ENCODE results near the gene LRRC7. TPM values are rescaled to one million over a fixed set of nuclear protein-coding genes. Genes with fewer than 3 reads are reported as not detected.
A peak's percentile ranks its signal among the peaks of the same experiment; 100 is the strongest.
"Not testable (repeated sequence)": the region's sequence is repeated elsewhere in the genome, so short reads cannot be mapped to it uniquely, and the experiment has no call there.

LRRC7 gene
- total and polyA plus RNA-seq, 5 donors from 2014 or later, result 0.07 to 0.15 (median 0.15) TPM; not detected in 2

- H3K27ac ChIP-seq (ENCODE audit: insufficient read depth, low read length, poor library complexity, severe bottlenecking), result no peak overlapping the region
- ATAC-seq (ENCODE audit: low read depth in 2 of 2), result no peak
Measured at GRCh38 chr1:69702085-69702484, 134.4 kb downstream of the LRRC7 start.

DNA sequence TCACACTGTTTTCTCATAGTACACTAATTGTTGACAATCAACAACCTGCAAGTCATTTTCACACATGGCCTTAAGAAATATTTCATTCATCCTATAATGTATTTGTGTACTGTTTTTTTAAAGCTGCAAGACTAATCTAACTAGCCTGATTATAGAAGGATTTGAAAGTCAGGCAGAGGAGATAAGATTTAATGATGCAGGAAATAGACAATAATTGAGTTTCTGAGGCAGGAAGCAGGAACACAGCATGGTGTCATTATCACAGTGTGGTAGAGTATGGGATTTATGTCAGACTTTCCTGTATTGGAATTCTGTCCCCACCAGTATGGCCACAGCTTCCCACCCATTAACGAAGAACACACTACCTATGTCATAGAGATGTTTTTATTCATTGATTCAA is 138.8 kb downstream of the LRRC7 start:
- Mint-ChIP-seq H3K4me3 (no peak overlapping the region), H3K9me3 (peaks cover 0 to 7% (median 2%) of the 10 kb centered on the region in 7 donors), H3K36me3 (no peaks in the 10 kb centered on the region), H3K4me1 (no peaks in the 10 kb centered on the region), H3K27ac (no peak overlapping the region), H3K27me3 (no peaks in the 10 kb centered on the region)
- no peaks in the 10 kb centered on the region for H3K4me1 ChIP-seq (ENCODE audit: control insufficient read depth, insufficient read depth, low read length, poor library complexity, severe bottlenecking)
- DNase-seq (no peak), ATAC-seq (ENCODE audit: low read depth in 2 of 2) (no peak)
- H3K27ac ChIP-seq (ENCODE audit: insufficient read depth, low read length, poor library complexity, severe bottlenecking), result no peak overlapping the region
- no peaks in the 10 kb centered on the region for H3K36me3 ChIP-seq (ENCODE audit: control insufficient read depth, insufficient read depth, low read length)
- H3K27me3 ChIP-seq (ENCODE audit: control insufficient read depth, insufficient read depth, low read length), result no peaks in the 10 kb centered on the region
- H3K9me3 ChIP-seq (ENCODE audit: control insufficient read depth in 2 of 2, low read length in 2 of 2), result no peaks in the 10 kb centered on the region
- no peak overlapping the region for H3K4me3 ChIP-seq (ENCODE audit: low read depth, low read length)

More at GRCh38 chr1:69702085-69702484, 134.4 kb downstream of the LRRC7 start:
- Mint-ChIP-seq H3K27me3 (no peaks in the 10 kb centered on the region), H3K36me3 (no peaks in the 10 kb centered on the region), H3K27ac (no peak overlapping the region), H3K4me1 (no peaks in the 10 kb centered on the region), H3K9me3 (peaks cover 0 to 9% (median 3%) of the 10 kb centered on the region in 7 donors), H3K4me3 (no peak overlapping the region)
- no peak for DNase-seq
- Histone ChIP-seq H3K4me1 (ENCODE audit: control insufficient read depth, insufficient read depth, low read length, poor library complexity, severe bottlenecking) (no peaks in the 10 kb centered on the region), H3K9me3 (ENCODE audit: control insufficient read depth in 2 of 2, low read length in 2 of 2) (no peaks in the 10 kb centered on the region), H3K4me3 (ENCODE audit: low read depth, low read length) (no peak overlapping the region), H3K36me3 (ENCODE audit: control insufficient read depth, insufficient read depth, low read length) (no peaks in the 10 kb centered on the region), H3K27me3 (ENCODE audit: control insufficient read depth, insufficient read depth, low read length) (no peaks in the 10 kb centered on the region)

DNA sequence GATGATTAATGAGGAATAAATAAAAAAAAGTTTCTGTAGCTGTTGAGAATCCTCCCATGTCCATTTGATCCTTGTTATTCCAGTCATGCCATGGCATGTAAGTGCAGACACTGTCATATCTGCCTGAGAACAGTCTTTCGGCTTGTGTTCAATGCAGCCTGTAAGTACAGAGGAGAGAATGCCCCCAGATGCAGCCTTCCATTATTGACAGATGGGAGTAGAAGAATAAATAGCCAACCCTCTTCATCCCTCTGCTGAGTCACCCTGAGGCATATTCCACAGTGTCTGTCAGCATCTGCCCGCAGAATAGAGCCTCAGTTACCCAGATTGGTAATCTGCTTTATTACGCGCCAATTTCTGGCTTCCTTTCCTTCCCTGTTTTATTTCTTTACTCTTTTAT is 139.4 kb downstream of the LRRC7 start:
- Mint-ChIP-seq H3K36me3 (no peaks in the 10 kb centered on the region), H3K27me3 (no peaks in the 10 kb centered on the region), H3K9me3 (peaks cover 0 to 7% (median 2%) of the 10 kb centered on the region in 7 donors), H3K4me3 (no peak overlapping the region), H3K4me1 (no peaks in the 10 kb centered on the region), H3K27ac (no peak overlapping the region)
- ATAC-seq (ENCODE audit: low read depth in 2 of 2), result no peak
- Histone ChIP-seq H3K27ac (ENCODE audit: insufficient read depth, low read length, poor library complexity, severe bottlenecking) (no peak overlapping the region), H3K27me3 (ENCODE audit: control insufficient read depth, insufficient read depth, low read length) (no peaks in the 10 kb centered on the region), H3K9me3 (ENCODE audit: control insufficient read depth in 2 of 2, low read length in 2 of 2) (no peaks in the 10 kb centered on the region), H3K4me3 (ENCODE audit: low read depth, low read length) (no peak overlapping the region), H3K36me3 (ENCODE audit: control insufficient read depth, insufficient read depth, low read length) (no peaks in the 10 kb centered on the region), H3K4me1 (ENCODE audit: control insufficient read depth, insufficient read depth, low read length, poor library complexity, severe bottlenecking) (no peaks in the 10 kb centered on the region)
- no peak for DNase-seq

DNA sequence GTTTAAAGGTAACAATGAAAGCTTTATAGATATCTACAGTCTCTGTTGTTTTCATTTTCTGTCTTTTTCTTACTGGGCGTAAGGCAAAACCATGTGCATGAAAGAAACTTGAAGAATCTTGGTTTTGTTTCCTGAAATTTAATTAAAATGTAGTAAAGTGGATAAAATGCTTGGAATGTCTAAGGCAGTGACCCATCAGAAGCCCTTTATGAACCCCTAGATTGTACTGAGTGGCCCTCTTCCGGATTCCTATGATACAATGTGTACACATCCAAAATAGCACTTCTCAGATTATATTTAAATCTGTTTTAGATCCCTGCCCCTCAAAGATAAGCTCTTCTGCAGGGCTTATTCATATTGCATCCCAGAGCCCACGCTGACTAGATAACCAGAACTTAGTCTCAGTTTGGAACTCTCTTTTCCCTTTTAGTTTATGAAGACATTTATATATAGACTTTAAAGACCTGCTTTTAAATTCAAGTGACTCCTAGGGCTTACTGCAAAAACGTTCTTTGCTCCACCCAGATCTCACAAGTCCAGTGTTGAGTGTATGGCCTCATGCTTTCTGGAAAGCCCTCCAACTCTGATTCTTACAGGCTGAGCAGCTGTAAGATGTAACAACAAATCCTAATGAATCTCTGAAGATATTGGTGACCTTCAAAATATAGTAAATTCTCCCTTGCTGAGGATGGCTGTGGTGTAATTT is 142.9 kb downstream of the LRRC7 start:
- H3K4me3 ChIP-seq (ENCODE audit: low read depth, low read length), result no peak overlapping the region
- H3K27ac Mint-ChIP-seq, result no peak overlapping the region
- no peaks in the 10 kb centered on the region for H3K9me3 ChIP-seq (ENCODE audit: control insufficient read depth in 2 of 2, low read length in 2 of 2)
- peaks cover 0 to 10% (median 3%) of the 10 kb centered on the region in 7 donors for H3K9me3 Mint-ChIP-seq
- H3K4me1 ChIP-seq (ENCODE audit: control insufficient read depth, insufficient read depth, low read length, poor library complexity, severe bottlenecking), result no peaks in the 10 kb centered on the region
- H3K27me3 ChIP-seq (ENCODE audit: control insufficient read depth, insufficient read depth, low read length), result no peaks in the 10 kb centered on the region
- no peak for DNase-seq
- H3K36me3 ChIP-seq (ENCODE audit: control insufficient read depth, insufficient read depth, low read length), result no peaks in the 10 kb centered on the region
- H3K36me3 Mint-ChIP-seq, result no peaks in the 10 kb centered on the region
- no peak overlapping the region for H3K4me3 Mint-ChIP-seq
- no peaks in the 10 kb centered on the region for H3K27me3 Mint-ChIP-seq
- no peaks in the 10 kb centered on the region for H3K4me1 Mint-ChIP-seq
- H3K27ac ChIP-seq (ENCODE audit: insufficient read depth, low read length, poor library complexity, severe bottlenecking), result no peak overlapping the region
- no peak for ATAC-seq (ENCODE audit: low read depth in 2 of 2)

- Mint-ChIP-seq H3K4me3 (no peak overlapping the region), H3K4me1 (no peaks in the 10 kb centered on the region), H3K27ac (no peak overlapping the region), H3K9me3 (peaks cover 0 to 10% (median 3%) of the 10 kb centered on the region in 7 donors), H3K27me3 (no peaks in the 10 kb centered on the region), H3K36me3 (no peaks in the 10 kb centered on the region)
- DNase-seq (no peak), ATAC-seq (ENCODE audit: low read depth in 2 of 2) (no peak)
- no peak overlapping the region for H3K4me3 ChIP-seq (ENCODE audit: low read depth, low read length)
- H3K4me1 ChIP-seq (ENCODE audit: control insufficient read depth, insufficient read depth, low read length, poor library complexity, severe bottlenecking), result no peaks in the 10 kb centered on the region
- H3K27me3 ChIP-seq (ENCODE audit: control insufficient read depth, insufficient read depth, low read length), result no peaks in the 10 kb centered on the region
- H3K9me3 ChIP-seq (ENCODE audit: control insufficient read depth in 2 of 2, low read length in 2 of 2), result no peaks in the 10 kb centered on the region
- H3K36me3 ChIP-seq (ENCODE audit: control insufficient read depth, insufficient read depth, low read length), result no peaks in the 10 kb centered on the region
- no peak overlapping the region for H3K27ac ChIP-seq (ENCODE audit: insufficient read depth, low read length, poor library complexity, severe bottlenecking)
Measured at GRCh38 chr1:69711190-69711930, 143.6 kb downstream of the LRRC7 start.

- not testable (repeated sequence) for H3K4me3 Mint-ChIP-seq; ATAC-seq (ENCODE audit: low read depth in 2 of 2); H3K27me3 Mint-ChIP-seq
Measured at GRCh38 chr1:69717834-69718233, 150.1 kb downstream of the LRRC7 start.

DNA sequence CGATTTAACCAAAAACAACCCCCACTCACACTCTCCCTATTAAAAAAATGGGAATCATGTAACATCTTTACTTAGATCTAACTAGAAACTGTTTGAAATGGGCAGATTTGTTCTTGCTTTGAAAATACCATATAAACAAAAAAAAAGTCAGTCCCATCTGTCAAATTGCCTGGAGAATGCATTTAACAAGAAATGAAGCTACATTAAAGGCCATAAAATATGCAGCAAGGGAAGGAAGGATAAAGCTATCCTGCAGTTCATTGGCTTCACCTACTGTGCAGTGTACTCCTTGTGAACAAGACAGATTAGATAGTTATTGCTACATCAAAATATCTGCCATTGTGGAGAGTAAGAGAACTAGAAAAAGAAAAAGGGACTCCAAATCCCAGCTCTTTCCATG is 160.5 kb downstream of the LRRC7 start:
- H3K36me3 Mint-ChIP-seq, result no peaks in the 10 kb centered on the region
- no peak overlapping the region for H3K27ac Mint-ChIP-seq
- H3K27me3 Mint-ChIP-seq, result no peaks in the 10 kb centered on the region
- Histone ChIP-seq H3K36me3 (ENCODE audit: control insufficient read depth, insufficient read depth, low read length) (no peaks in the 10 kb centered on the region), H3K27me3 (ENCODE audit: control insufficient read depth, insufficient read depth, low read length) (no peaks in the 10 kb centered on the region), H3K9me3 (ENCODE audit: control insufficient read depth in 2 of 2, low read length in 2 of 2) (no peaks in the 10 kb centered on the region), H3K27ac (ENCODE audit: insufficient read depth, low read length, poor library complexity, severe bottlenecking) (no peak overlapping the region), H3K4me1 (ENCODE audit: control insufficient read depth, insufficient read depth, low read length, poor library complexity, severe bottlenecking) (no peaks in the 10 kb centered on the region), H3K4me3 (ENCODE audit: low read depth, low read length) (no peak overlapping the region)
- no peak overlapping the region for H3K4me3 Mint-ChIP-seq
- no peak for DNase-seq
- no peaks in the 10 kb centered on the region for H3K4me1 Mint-ChIP-seq
- no peak for ATAC-seq (ENCODE audit: low read depth in 2 of 2)
- peaks cover 0 to 19% (median 4%) of the 10 kb centered on the region in 7 donors for H3K9me3 Mint-ChIP-seq

More at GRCh38 chr1:69717834-69718233, 150.1 kb downstream of the LRRC7 start:
- not testable (repeated sequence) for H3K27ac ChIP-seq (ENCODE audit: insufficient read depth, low read length, poor library complexity, severe bottlenecking); H3K4me3 ChIP-seq (ENCODE audit: low read depth, low read length); H3K27me3 ChIP-seq (ENCODE audit: control insufficient read depth, insufficient read depth, low read length); H3K4me1 Mint-ChIP-seq; H3K36me3 ChIP-seq (ENCODE audit: control insufficient read depth, insufficient read depth, low read length); H3K4me1 ChIP-seq (ENCODE audit: control insufficient read depth, insufficient read depth, low read length, poor library complexity, severe bottlenecking); H3K9me3 ChIP-seq (ENCODE audit: control insufficient read depth in 2 of 2, low read length in 2 of 2); H3K36me3 Mint-ChIP-seq; DNase-seq
- Mint-ChIP-seq H3K27ac (peak overlapping the region in 1 of 3 donors; percentile 93), H3K9me3 (peaks cover 0 to 26% (median 2%) of the 10 kb centered on the region in 7 donors)

All from CD4-positive, CD25-positive, alpha-beta regulatory T cell (primary cell).